Lower lobe of right lung (tissue), 2 donors: Measurements from ENCODE around the gene RPS6KA2. TPM values are rescaled to one million over a fixed set of nuclear protein-coding genes. Genes with fewer than 3 reads are reported as not detected.
"Not testable (repeated sequence)": the region's sequence is repeated elsewhere in the genome, so short reads cannot be mapped to it uniquely, and the experiment has no call there.

ENCODE experiments used
- ATAC-seq, 2 donors: fragments of 200-7000 bp; cut with Tn5 transposase; one replicate each; pipeline ENCODE4 v1.9.1; 2020 to 2022; ENCODE audit warnings: mild to moderate bottlenecking in 2 of 2, moderate library complexity in 2 of 2
- DNase-seq: peaks from one replicate; pipeline ENCODE4 v3.0.0-alpha.2; 2020
- H3K27ac ChIP-seq: fragments of 200-600 bp; one replicate; pipeline ENCODE4 v1.8.0; 2022
- H3K27me3 ChIP-seq: fragments of 200-600 bp; one replicate; pipeline ENCODE4 v1.8.0; 2022; ENCODE audit warnings: low read depth
- H3K36me3 ChIP-seq: fragments of 200-600 bp; one replicate; pipeline ENCODE4 v1.8.0; 2022; ENCODE audit warnings: mild to moderate bottlenecking
- H3K4me1 ChIP-seq: fragments of 200-600 bp; one replicate; pipeline ENCODE4 v1.8.0; 2022
- H3K4me3 ChIP-seq: fragments of 200-600 bp; one replicate; pipeline ENCODE4 v1.8.0; 2022; ENCODE audit warnings: mild to moderate bottlenecking
- H3K9me3 ChIP-seq: fragments of 200-600 bp; one replicate; pipeline ENCODE4 v1.8.0; 2022
- intact Hi-C: fragments of 100-400 bp; cut with DNase I; formaldehyde crosslinking; loops from one replicate; pipeline ENCODE4 v1.11.0; 2022
- total RNA-seq: library from RNA; stranded (reverse); fragmentation: NEBNext Ultra II Directional; extraction: Animal tissue kit (Norgen Biotek cat#: 25700); gene quantifications from one replicate; pipeline ENCODE4 v1.2.1, GENCODE V29; 2021
- TF ChIP-seq, protein P1 (sequence below): fragments of 200-600 bp; IDR thresholded peaks from one replicate; pipeline ENCODE4 v1.8.0; 2022; ENCODE audit warnings: antibody characterized with exemption, mild to moderate bottlenecking
- donor health status: DM: no; HTN: yes; CAD: no; lungs with severe emphysema.

Gene RPS6KA2
- total RNA-seq, 1 donor from 2014 or later: 102 TPM

DNA sequence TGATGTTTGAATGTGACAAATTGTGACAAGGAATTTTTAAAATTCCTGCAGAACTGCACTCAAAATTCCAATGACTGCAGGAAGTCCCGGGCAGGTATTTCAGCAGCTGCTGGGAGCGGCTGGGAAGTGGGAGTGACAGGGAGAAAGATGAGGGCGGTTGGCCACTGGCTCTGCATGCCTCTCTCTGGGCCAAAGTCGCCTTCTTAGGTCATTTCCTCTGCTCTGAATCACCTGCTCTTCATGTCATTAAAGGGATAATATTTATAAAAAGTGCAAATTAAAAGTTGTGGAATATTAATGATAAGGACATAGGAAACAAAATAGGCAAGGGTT is 84.5 kb downstream of the RPS6KA2 start:
- TF ChIP-seq, protein P1, sequence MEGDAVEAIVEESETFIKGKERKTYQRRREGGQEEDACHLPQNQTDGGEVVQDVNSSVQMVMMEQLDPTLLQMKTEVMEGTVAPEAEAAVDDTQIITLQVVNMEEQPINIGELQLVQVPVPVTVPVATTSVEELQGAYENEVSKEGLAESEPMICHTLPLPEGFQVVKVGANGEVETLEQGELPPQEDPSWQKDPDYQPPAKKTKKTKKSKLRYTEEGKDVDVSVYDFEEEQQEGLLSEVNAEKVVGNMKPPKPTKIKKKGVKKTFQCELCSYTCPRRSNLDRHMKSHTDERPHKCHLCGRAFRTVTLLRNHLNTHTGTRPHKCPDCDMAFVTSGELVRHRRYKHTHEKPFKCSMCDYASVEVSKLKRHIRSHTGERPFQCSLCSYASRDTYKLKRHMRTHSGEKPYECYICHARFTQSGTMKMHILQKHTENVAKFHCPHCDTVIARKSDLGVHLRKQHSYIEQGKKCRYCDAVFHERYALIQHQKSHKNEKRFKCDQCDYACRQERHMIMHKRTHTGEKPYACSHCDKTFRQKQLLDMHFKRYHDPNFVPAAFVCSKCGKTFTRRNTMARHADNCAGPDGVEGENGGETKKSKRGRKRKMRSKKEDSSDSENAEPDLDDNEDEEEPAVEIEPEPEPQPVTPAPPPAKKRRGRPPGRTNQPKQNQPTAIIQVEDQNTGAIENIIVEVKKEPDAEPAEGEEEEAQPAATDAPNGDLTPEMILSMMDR: no peak
- H3K27ac ChIP-seq: peak overlapping the region; percentile 22

DNA sequence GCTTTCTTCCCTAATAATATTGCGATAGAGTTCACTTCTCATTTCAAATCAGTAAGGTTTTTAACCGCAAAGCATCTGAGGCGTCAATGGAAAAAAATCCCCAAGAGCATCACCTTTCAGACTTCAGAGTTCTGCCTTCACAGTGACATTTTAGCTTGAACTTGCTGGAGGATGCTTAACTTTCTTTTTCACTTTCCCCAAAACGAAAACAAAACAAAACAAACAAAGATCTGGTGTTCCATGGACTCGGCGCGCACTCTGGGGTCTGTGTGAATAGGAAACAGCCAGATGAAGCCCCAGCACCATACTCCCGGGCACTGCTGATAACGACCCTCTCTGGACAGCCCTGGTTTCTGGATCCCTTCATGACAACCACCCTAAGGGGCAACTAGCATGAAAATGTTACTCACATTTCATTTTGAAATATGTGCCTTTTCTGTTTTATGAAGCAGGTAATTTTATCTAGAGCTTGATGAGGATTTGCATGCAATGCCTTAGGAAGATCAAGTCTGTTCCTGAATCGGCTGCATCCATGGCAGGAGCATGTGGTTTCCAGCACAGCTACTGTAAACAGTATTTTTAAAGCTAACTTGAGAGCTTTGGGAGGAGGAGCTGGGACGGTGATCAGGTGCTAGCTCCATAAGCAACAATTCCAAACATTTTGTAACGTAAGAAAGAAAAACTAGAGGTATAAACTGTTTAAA is 85.0 kb downstream of the RPS6KA2 start:
- intact Hi-C loops: no loop called here
- DNase-seq (no peak), ATAC-seq (peak; percentile 23 to 50)
- Histone ChIP-seq H3K27me3 (no peaks in the 10 kb centered on the region), H3K36me3 (peaks cover 32% of the 10 kb centered on the region), H3K9me3 (no peaks in the 10 kb centered on the region), H3K4me1 (peaks cover 37% of the 10 kb centered on the region), H3K27ac (peak overlapping the region; percentile 22), H3K4me3 (peak overlapping the region; percentile 27)
- TF ChIP-seq, protein P1: no peak

More for the DNA sequence above, 84.5 kb downstream of the RPS6KA2 start:
- H3K27me3 ChIP-seq: no peaks in the 10 kb centered on the region
- ATAC-seq: peak; percentile 76 to 84
- no peak for DNase-seq
- intact Hi-C loops: no loop called here
- H3K4me3 ChIP-seq: no peak overlapping the region
- peaks cover 27% of the 10 kb centered on the region for H3K36me3 ChIP-seq
- peaks cover 37% of the 10 kb centered on the region for H3K4me1 ChIP-seq
- no peaks in the 10 kb centered on the region for H3K9me3 ChIP-seq

DNA sequence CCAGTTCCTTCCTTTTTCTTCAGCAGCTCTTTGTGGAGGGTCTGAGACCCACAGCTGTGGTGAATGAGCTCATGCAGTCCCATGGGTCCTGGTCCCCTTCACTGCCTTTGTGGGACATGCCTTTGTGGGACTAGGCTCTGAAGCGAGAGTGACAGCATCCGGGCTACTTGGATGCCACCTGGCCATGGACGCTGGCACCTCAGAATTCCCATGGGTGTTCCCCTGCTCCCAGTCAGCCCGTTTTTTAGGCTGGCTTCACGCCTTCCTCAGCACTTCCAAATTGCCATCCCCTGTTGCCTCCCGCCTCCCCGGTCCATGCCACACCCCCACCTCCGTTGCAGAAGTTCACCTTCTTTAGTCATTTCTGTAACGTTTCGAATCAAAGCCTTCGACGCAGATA is 85.7 kb downstream of the RPS6KA2 start:
- Histone ChIP-seq H3K27ac (peak overlapping the region; percentile 47), H3K36me3 (peaks cover 31% of the 10 kb centered on the region), H3K9me3 (no peaks in the 10 kb centered on the region), H3K4me1 (peaks cover 37% of the 10 kb centered on the region), H3K4me3 (peak overlapping the region; percentile 27), H3K27me3 (no peaks in the 10 kb centered on the region)
- intact Hi-C loops: no loop called here
- ATAC-seq: peak; percentile 3 to 7
- no peak for DNase-seq
- TF ChIP-seq, protein P1: no peak

DNA sequence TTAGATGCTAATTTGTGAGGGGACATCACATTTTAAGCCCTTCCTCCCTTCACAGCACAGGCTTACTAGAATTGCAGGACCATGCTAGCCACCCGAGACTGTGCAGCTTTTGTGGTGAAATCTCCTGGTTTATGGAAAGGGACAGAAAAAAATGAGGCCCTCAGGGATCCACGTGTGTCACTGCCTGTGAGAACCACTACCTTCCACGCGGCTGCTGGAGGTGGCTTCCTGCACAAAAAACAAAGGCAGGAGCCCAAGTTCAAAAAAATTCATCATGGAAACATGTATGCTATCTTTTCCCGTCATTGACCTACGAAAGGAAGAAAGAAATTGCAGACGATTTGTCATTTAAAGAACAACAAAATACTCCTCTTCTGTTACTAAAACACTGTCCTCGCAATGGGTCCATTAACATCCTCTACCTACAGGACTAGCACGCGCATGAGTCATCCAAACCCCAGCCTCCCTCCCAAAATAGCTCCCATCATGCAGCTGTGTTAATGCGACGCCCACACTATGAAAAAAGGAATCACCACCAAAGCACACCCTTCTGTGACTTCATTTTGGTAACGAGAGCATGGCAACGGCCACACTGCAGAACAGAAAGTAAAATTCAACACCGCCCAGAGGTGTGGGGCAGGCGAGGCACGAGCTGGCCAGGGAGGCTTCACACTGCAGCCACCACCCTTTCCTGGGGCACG is 86.3 kb downstream of the RPS6KA2 start:
- H3K4me1 ChIP-seq: peaks cover 37% of the 10 kb centered on the region
- no peaks in the 10 kb centered on the region for H3K9me3 ChIP-seq
- peak; percentile 65 to 82 for ATAC-seq

DNA sequence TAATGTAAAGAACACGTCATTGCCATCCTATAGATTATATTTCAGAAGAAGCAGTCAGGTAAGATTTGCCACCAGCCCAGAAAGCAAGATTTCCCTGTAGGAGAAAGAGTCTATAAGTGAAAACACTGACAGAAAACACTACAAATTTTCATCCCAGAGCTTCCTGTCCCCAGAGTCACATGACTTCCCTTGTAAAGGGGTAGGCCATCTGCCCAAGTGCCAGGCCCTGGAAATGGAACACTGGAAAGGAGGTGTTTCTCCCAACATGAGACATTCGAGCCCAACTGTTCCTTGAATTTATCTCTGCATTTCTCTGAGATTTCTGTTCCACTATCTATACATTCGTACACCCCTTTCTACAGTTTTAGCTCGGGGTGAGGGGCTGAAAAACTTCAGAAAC is 87.5 kb downstream of the RPS6KA2 start:
- DNase-seq (no peak), ATAC-seq (no peak)
- TF ChIP-seq, protein P1: no peak
- Histone ChIP-seq H3K36me3 (peaks cover 44% of the 10 kb centered on the region), H3K27me3 (no peaks in the 10 kb centered on the region), H3K4me3 (no peak overlapping the region), H3K27ac (no peak overlapping the region), H3K4me1 (peaks cover 37% of the 10 kb centered on the region), H3K9me3 (no peaks in the 10 kb centered on the region)
- intact Hi-C loops: no loop called here

More for the DNA sequence above, 86.3 kb downstream of the RPS6KA2 start:
- Histone ChIP-seq H3K36me3 (peaks cover 34% of the 10 kb centered on the region), H3K27ac (peak overlapping the region; percentile 47), H3K4me3 (peak overlapping the region; percentile 27), H3K27me3 (no peaks in the 10 kb centered on the region)
- DNase-seq: peak; percentile 53
- TF ChIP-seq, protein P1: no peak
- intact Hi-C loops: no loop called here

DNA sequence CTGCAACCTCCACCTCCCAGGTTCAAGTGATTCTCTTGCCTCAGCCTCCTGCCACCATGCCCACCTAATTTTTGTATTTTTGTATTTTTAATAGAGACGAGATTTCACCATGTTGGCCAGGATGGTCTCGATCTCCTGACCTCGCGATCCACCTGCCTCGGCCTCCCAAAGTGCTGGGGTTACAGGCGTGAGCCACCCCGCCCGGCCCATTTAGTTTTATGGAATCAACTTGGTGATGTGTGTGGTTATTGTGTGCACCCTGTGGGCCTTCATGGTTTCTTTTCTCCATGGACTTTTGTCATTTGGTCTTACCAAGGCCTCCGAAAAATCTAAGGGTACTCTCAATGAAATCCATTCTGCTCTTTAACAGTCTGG is 88.1 kb downstream of the RPS6KA2 start:
- ATAC-seq, H3K27ac ChIP-seq, H3K27me3 ChIP-seq, H3K9me3 ChIP-seq, intact Hi-C loops, H3K4me3 ChIP-seq, DNase-seq: not testable (repeated sequence)
- H3K4me1 ChIP-seq: peaks cover 37% of the 10 kb centered on the region
- H3K36me3 ChIP-seq: peaks cover 44% of the 10 kb centered on the region
